Common myeloid progenitor, CD34-positive (primary cell): Measurements from ENCODE around the gene PLEKHG3.

Experiments
- CTCF ChIA-PET: fragments of 350-600 bp; sonication (Branson Sonifier 250); formaldehyde crosslinking; loops from one replicate; lab custom pipeline; 2021; ENCODE audit warnings: antibody characterized with exemption; lab: Charles Lee
- POLR2A ChIA-PET: fragments of 350-600 bp; sonication (Branson Sonifier 250); formaldehyde crosslinking; loops from one replicate; lab custom pipeline; 2021; ENCODE audit warnings: antibody characterized with exemption; lab: Charles Lee
- DNase-seq, 3 donors: peaks; one replicate each; pipeline versions ENCODE4 v3.0.0 to v3.0.0-alpha.2; 2013
- H3K27ac ChIP-seq, 2 experiments: 1 replicate in 1 of 2; 2 replicates in 1 of 2; pipeline ENCODE4 v1.7.0; 2013; ENCODE audit warnings: inconsistent platforms in 2 of 2, low read length in 2 of 2, mild to moderate bottlenecking in 2 of 2, low read depth in 1 of 2, moderate library complexity in 1 of 2; ENCODE audit not compliant: severe bottlenecking in 2 of 2, insufficient read depth in 1 of 2, poor library complexity in 1 of 2
- H3K27me3 ChIP-seq, 5 experiments: replicated peaks in 2 of 5; 1 replicate in 3 of 5; 2 replicates in 2 of 5; pipeline versions ENCODE4 v1.6.1 to v1.7.0; 2013; ENCODE audit warnings: low read length in 4 of 5, mild to moderate bottlenecking in 2 of 5, moderate library complexity in 2 of 5, inconsistent platforms in 1 of 5; ENCODE audit not compliant: insufficient read depth in 5 of 5, control insufficient read depth in 4 of 5
- H3K36me3 ChIP-seq, 4 experiments: 1 replicate in 2 of 4; 2 replicates in 2 of 4; pipeline versions ENCODE4 v1.6.1 to v1.7.0; 2013; ENCODE audit warnings: low read length in 3 of 4, control low read depth in 1 of 4, mild to moderate bottlenecking in 1 of 4; ENCODE audit not compliant: control insufficient read depth in 4 of 4, insufficient read depth in 4 of 4
- H3K4me1 ChIP-seq, 4 experiments: 1 replicate in 3 of 4; 2 replicates in 1 of 4; pipeline versions ENCODE4 v1.6.1 to v1.7.1; 2013; ENCODE audit warnings: low read length in 3 of 4, mild to moderate bottlenecking in 3 of 4, control low read depth in 1 of 4, inconsistent platforms in 1 of 4, moderate library complexity in 1 of 4; ENCODE audit not compliant: control insufficient read depth in 4 of 4, insufficient read depth in 4 of 4; ENCODE audit errors: control extremely low read depth in 1 of 4
- H3K4me3 ChIP-seq, 7 experiments: 1 replicate in 4 of 7; 2 replicates in 3 of 7; pipeline versions ENCODE4 v1.5.1 to v1.7.0; 2013; ENCODE audit warnings: mild to moderate bottlenecking in 7 of 7, low read length in 6 of 7, moderate library complexity in 6 of 7, inconsistent platforms in 2 of 7, low read depth in 2 of 7, control low read depth in 1 of 7; ENCODE audit not compliant: insufficient read depth in 4 of 7, control insufficient read depth in 1 of 7; ENCODE audit errors: extremely low read depth in 1 of 7
- H3K9me3 ChIP-seq, 5 experiments: 1 replicate in 4 of 5; 2 replicates in 1 of 5; pipeline versions ENCODE4 v1.6.1 to v1.7.1; 2013; ENCODE audit warnings: low read length in 4 of 5, mild to moderate bottlenecking in 2 of 5, inconsistent platforms in 1 of 5, low read depth in 1 of 5, moderate library complexity in 1 of 5; ENCODE audit not compliant: control insufficient read depth in 4 of 5, insufficient read depth in 2 of 5; ENCODE audit errors: control extremely low read depth in 1 of 5
- WGBS: methylation state at CpG from one replicate; pipeline ENCODE4 v1.1.5; 2013; ENCODE audit not compliant: insufficient coverage; 5-methylcytosine and 5-hydroxymethylcytosine counted together

The PLEKHG3 gene

GRCh38 chr14:64736271-64737169, 32.3 kb downstream of the PLEKHG3 start:
- DNase-seq, result no peak
- Histone ChIP-seq H3K36me3 (peaks cover 0 to 60% (median 0%) of the 10 kb centered on the region in 4 experiments), H3K27ac (no peak overlapping the region), H3K4me1 (peaks cover 0 to 17% (median 1%) of the 10 kb centered on the region in 4 experiments), H3K4me3 (no peak overlapping the region), H3K27me3 (no peaks in the 10 kb centered on the region), H3K9me3 (no peaks in the 10 kb centered on the region)
- 97% methylated on average over 16 of the region's 28 CpGs for WGBS
- ChIA-PET CTCF (interaction anchor here (0.7 to 1.5 kb wide), 2 partner anchors 16 to 25 kb away, joined by 3 read pairs; no protein-coding TSS in a partner anchor), POLR2A (no interaction called here)

DNA sequence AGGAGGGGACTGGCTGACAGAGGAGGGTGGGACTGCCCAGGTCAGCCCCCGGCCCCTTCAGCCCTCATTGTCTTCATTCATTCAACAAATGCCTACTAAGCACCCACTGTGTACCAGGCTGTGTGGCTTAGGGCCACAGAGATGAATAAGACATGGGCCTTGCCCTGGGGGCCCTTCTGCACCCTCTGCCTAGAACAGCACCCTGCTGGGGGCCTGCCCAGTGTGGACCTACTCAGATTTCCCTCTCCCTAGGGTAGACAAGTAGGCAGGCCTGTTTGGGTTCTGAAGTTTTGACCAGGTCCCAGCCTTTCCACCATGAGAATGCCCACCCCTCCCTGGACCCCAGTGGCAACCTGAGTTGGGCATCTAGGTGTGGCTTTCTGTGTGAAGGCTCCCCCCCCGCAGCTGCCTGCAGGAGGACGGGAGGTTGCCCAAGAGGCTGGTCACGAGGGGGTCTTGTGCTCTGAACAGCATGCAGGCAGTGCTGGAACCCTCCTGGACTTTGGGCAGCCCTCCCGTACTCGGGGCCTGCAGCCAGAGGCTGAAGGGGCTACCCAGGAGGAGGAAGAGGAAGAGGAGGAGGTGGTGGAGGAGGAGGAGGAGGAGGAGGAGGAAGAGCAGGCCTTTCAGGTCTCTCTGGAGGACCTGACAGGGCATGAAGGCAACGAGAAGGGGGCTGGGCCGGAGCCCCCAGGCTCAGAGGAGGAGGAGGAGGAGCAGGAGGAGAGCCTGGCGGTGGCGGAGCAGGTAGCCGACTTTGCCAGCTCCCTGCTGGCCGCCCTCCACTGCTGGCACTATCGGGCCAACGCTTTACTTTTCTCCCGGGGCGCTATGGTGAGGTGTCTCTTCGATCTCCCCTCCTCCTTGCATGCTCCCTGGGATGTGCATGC, 33.4 kb downstream of the PLEKHG3 start:
- Histone ChIP-seq H3K4me3 (no peak overlapping the region), H3K36me3 (peaks cover 0 to 60% (median 0%) of the 10 kb centered on the region in 4 experiments), H3K9me3 (no peaks in the 10 kb centered on the region), H3K27ac (no peak overlapping the region), H3K27me3 (no peaks in the 10 kb centered on the region), H3K4me1 (peaks cover 0 to 17% (median 1%) of the 10 kb centered on the region in 4 experiments)
- no peak for DNase-seq
- ChIA-PET CTCF (interaction anchor here (0.7 kb wide), 1 partner anchor 15 kb away, joined by 3 read pairs; no protein-coding TSS in a partner anchor), POLR2A (no interaction called here)
- 97% methylated on average over 10 of the region's 17 CpGs for WGBS

GRCh38 chr14:64738281-64738804, 34.1 kb downstream of the PLEKHG3 start:
- H3K4me3 ChIP-seq, result no peak overlapping the region
- ChIA-PET CTCF (no interaction called here), POLR2A (no interaction called here)
- peaks cover 0 to 64% (median 0%) of the 10 kb centered on the region in 4 experiments for H3K36me3 ChIP-seq
- no peaks in the 10 kb centered on the region for H3K27me3 ChIP-seq
- no peak overlapping the region for H3K27ac ChIP-seq
- H3K9me3 ChIP-seq, result no peaks in the 10 kb centered on the region
- DNase-seq, result no peak
- 100% methylated on average over 7 of the region's 9 CpGs for whole genome bisulfite sequencing
- peaks cover 0 to 17% (median 1%) of the 10 kb centered on the region in 4 experiments for H3K4me1 ChIP-seq

GRCh38 chr14:64741200-64741599, 37.0 kb downstream of the PLEKHG3 start:
- ChIA-PET POLR2A (interaction anchor here (0.6 kb wide), 1 partner anchor 11 kb away, joined by 3 read pairs; no protein-coding TSS in a partner anchor), CTCF (interaction anchor here (1.3 to 1.6 kb wide), 2 partner anchors 9 to 24 kb away, joined by 3 to 6 read pairs; no protein-coding TSS in a partner anchor)
- H3K27me3 ChIP-seq, result no peaks in the 10 kb centered on the region
- no peak overlapping the region for H3K4me3 ChIP-seq
- peaks cover 0 to 8% (median 1%) of the 10 kb centered on the region in 4 experiments for H3K4me1 ChIP-seq
- no peak overlapping the region for H3K27ac ChIP-seq
- 100% methylated on average over 14 of the region's 15 CpGs for whole genome bisulfite sequencing
- DNase-seq, result no peak
- peaks cover 0 to 3% (median 0%) of the 10 kb centered on the region in 5 experiments for H3K9me3 ChIP-seq
- peaks cover 0 to 87% (median 0%) of the 10 kb centered on the region in 4 experiments for H3K36me3 ChIP-seq

- Histone ChIP-seq H3K36me3 (peaks cover 0 to 79% (median 0%) of the 10 kb centered on the region in 4 experiments), H3K9me3 (peaks cover 0 to 3% (median 0%) of the 10 kb centered on the region in 5 experiments), H3K4me3 (no peak overlapping the region), H3K4me1 (peaks cover 0 to 2% (median under 1%) of the 10 kb centered on the region in 4 experiments), H3K27ac (no peak overlapping the region), H3K27me3 (no peaks in the 10 kb centered on the region)
- 97% methylated on average over 15 of the region's 15 CpGs for WGBS
- CTCF ChIA-PET, result interaction anchor here (0.6 to 2.4 kb wide), 6 partner anchors 8 to 65 kb away, joined by 3 to 6 read pairs (median 3); no protein-coding TSS in a partner anchor
- POLR2A ChIA-PET, result interaction anchor here (0.6 kb wide), 1 partner anchor 12 kb away, joined by 3 read pairs; no protein-coding TSS in a partner anchor
- no peak for DNase-seq
Measured at GRCh38 chr14:64741961-64742360, 37.7 kb downstream of the PLEKHG3 start.

DNA sequence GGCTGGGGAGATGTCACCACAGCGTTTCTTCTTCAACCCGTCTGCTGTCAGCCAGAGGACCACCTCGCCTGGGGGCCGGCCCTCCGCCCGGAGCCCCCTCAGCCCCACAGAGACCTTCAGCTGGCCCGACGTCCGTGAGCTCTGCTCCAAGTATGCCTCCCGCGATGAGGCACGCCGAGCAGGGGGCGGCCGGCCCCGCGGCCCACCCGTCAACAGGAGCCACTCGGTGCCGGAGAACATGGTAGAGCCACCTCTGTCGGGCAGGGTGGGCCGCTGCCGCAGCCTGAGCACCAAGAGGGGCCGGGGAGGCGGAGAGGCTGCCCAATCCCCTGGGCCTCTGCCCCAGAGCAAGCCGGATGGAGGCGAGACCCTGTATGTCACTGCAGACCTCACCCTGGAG, 38.8 kb downstream of the PLEKHG3 start:
- Histone ChIP-seq H3K27me3 (no peaks in the 10 kb centered on the region), H3K4me3 (no peak overlapping the region), H3K27ac (no peak overlapping the region), H3K4me1 (no peaks in the 10 kb centered on the region), H3K9me3 (peaks cover 0 to 3% (median 0%) of the 10 kb centered on the region in 5 experiments), H3K36me3 (peaks cover 0 to 81% (median 0%) of the 10 kb centered on the region in 4 experiments)
- WGBS, result 93% methylated on average over 19 of the region's 27 CpGs
- ChIA-PET CTCF (interaction anchor here (1.1 to 2.4 kb wide), 2 partner anchors 18 to 23 kb away, joined by 3 to 5 read pairs; no protein-coding TSS in a partner anchor), POLR2A (no interaction called here)
- DNase-seq, result no peak
